Neural crest cell (in vitro differentiated cells): Measurements from ENCODE around the gene MAVS. TPM values are rescaled to one million over a fixed set of nuclear protein-coding genes. Genes with fewer than 3 reads are reported as not detected.

ENCODE experiments used
- DNase-seq: peaks from one replicate; pipeline ENCODE4 v3.0.0; 2021; ENCODE audit warnings: low read depth, mixed read lengths, low spot score
- H3K27ac Mint-ChIP-seq: one replicate; pipeline ENCODE4 v1.8.0; 2021; ENCODE audit warnings: mild to moderate bottlenecking, mixed read lengths; ENCODE audit not compliant: unreplicated experiment
- H3K27me3 Mint-ChIP-seq: 2 replicates; pipeline ENCODE4 v1.8.0; 2021; ENCODE audit warnings: low read depth, mild to moderate bottlenecking, mixed read lengths
- H3K36me3 Mint-ChIP-seq: 2 replicates; pipeline ENCODE4 v1.8.0; 2021; ENCODE audit warnings: low read depth, mild to moderate bottlenecking, mixed read lengths
- H3K4me1 Mint-ChIP-seq: 2 replicates; pipeline ENCODE4 v1.8.0; 2021; ENCODE audit warnings: mixed read lengths
- H3K4me3 Mint-ChIP-seq: one replicate; pipeline ENCODE4 v1.8.0; 2021; ENCODE audit warnings: mild to moderate bottlenecking, mixed read lengths
- H3K9me3 Mint-ChIP-seq: 2 replicates; pipeline ENCODE4 v1.8.0; 2021; ENCODE audit warnings: mixed read lengths
- microRNA-seq: library from miRNA; unstranded; fragments of <30 nt; microRNA quantifications from one replicate; pipeline ENCODE4, GENCODE V29; 2020
- total RNA-seq: library from RNA; stranded (reverse); gene quantifications from 2 replicates; pipeline ENCODE4 v1.2.1, GENCODE V29; 2021
- TF ChIP-seq, protein P1 (sequence below): fragments of 200-600 bp; sonication (generic); conservative IDR thresholded peaks from 2 replicates; pipeline ENCODE4 v1.5.0; 2021; ENCODE audit warnings: antibody characterized with exemption, mild to moderate bottlenecking

MAVS gene
- total RNA-seq, 1 donor from 2014 or later: 37.2 TPM

DNA sequence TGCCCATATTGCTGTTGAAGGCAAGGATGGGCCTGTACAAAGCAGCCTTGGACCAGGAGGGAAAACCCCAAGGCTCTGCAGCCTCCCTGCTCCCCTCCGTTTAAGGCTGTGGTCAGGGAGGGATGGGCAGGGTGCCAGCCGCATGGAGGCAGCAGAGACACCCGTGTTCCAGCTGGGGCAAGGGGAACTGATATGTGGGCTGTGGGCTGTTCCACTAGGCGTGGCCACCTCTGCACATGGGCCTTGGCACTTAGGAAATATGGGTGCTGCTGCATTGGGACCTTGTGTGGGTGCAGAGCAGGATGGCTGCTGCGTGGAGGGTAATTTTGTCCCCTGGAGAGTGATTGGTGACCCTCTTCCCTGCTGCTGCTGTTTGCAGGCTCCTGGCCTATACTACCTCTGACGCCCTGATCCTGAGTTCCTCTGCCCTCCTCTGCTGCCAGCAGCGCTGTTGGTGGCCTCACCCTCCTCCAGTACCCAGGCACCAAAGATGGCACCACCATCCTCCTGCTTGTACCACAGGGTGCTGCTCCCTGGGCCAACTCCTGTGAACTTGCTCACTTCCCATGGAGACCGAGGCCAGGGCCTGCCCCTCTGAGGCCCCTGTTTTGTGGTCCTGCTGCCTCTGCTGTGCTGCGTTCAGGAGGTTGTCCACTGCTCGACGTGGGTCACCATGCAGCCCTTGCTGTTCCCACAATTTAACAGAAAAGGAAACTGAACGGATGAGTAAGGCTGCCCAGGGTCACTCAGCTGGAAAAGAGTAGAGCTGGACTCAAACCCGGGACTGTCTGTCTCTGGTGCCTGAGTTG, 77.9 kb downstream of the MAVS start:
- Mint-ChIP-seq H3K27ac (no peak overlapping the region), H3K9me3 (no peaks in the 10 kb centered on the region), H3K4me1 (peaks cover 28% of the 10 kb centered on the region), H3K4me3 (peak overlapping the region; percentile 34), H3K36me3 (peaks cover 14% of the 10 kb centered on the region), H3K27me3 (peaks cover 3% of the 10 kb centered on the region)
- DNase-seq: no peak
- TF ChIP-seq, protein P1, sequence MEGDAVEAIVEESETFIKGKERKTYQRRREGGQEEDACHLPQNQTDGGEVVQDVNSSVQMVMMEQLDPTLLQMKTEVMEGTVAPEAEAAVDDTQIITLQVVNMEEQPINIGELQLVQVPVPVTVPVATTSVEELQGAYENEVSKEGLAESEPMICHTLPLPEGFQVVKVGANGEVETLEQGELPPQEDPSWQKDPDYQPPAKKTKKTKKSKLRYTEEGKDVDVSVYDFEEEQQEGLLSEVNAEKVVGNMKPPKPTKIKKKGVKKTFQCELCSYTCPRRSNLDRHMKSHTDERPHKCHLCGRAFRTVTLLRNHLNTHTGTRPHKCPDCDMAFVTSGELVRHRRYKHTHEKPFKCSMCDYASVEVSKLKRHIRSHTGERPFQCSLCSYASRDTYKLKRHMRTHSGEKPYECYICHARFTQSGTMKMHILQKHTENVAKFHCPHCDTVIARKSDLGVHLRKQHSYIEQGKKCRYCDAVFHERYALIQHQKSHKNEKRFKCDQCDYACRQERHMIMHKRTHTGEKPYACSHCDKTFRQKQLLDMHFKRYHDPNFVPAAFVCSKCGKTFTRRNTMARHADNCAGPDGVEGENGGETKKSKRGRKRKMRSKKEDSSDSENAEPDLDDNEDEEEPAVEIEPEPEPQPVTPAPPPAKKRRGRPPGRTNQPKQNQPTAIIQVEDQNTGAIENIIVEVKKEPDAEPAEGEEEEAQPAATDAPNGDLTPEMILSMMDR: no peak

DNA sequence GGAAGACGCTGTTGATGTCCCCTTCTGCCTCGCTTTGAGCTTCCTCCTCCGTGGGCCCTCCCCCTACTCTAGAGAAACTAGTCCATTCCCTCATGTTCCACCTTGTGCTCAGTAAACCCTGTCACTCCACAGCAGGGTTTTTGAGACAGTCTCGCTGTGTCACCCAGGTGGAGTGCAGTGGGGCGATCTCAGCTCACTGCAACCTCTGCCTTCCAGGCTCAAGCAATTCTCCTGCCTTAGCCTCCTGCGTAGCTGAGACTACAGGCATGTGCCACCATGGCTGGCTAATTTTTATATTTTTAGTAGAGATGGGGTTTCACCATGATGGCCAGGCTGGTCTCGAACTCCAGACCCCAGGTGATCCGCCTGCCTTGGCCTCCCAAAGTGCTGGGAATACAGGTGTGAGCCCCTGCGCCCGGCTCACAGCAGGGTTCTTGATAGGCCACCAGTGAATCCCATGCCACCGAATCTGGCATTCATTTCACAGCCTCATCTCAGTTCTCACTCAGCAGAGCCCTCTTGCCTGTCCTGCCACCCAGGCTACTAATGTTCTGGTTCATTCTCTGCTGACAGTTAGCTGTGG, 78.6 kb downstream of the MAVS start:
- Mint-ChIP-seq H3K4me3 (no peak overlapping the region), H3K27ac (peak overlapping the region; percentile 82), H3K36me3 (peaks cover 14% of the 10 kb centered on the region), H3K9me3 (no peaks in the 10 kb centered on the region), H3K27me3 (peaks cover 8% of the 10 kb centered on the region), H3K4me1 (peaks cover 31% of the 10 kb centered on the region)
- no peak for DNase-seq
- TF ChIP-seq, protein P1: no peak

Small RNA genes within 50 kb of the gene (microRNA-seq; reads per million reads assigned to microRNA genes)
- 3.0 reads per million for gene MIR103A2
- gene MIR103B2: not detected

Other genes starting within 250 kb of the MAVS start
- gene GFRA4, start 183.4 kb upstream of the MAVS start, total RNA-seq: not detected in 2 replicates
- 3.0 and 3.2 TPM in 2 replicates for gene ADAM33, start 164.8 kb upstream of the MAVS start, total RNA-seq
- not detected in 2 replicates for gene SIGLEC1, start 134.2 kb upstream of the MAVS start, total RNA-seq
- gene HSPA12B, start 114.1 kb upstream of the MAVS start, total RNA-seq: 1.1 and 1.3 TPM in 2 replicates
- gene ADISSP, start 79.1 kb upstream of the MAVS start, total RNA-seq: 86.0 and 93.0 TPM in 2 replicates
- gene SPEF1, start 65.4 kb upstream of the MAVS start, total RNA-seq: 0.54 and 0.55 TPM in 2 replicates
- 82.1 and 83.6 TPM in 2 replicates for gene CENPB, start 60.1 kb upstream of the MAVS start, total RNA-seq
- 46.5 and 47.5 TPM in 2 replicates for gene CDC25B, start 50.5 kb upstream of the MAVS start, total RNA-seq
- 9.3 and 12.8 TPM in 2 replicates for gene AP5S1, start 26.3 kb upstream of the MAVS start, total RNA-seq
- gene PANK2, start 42.6 kb downstream of the MAVS start, total RNA-seq: 65.4 and 66.9 TPM in 2 replicates
- gene RNF24, start 168.7 kb downstream of the MAVS start, total RNA-seq: 34.9 and 35.1 TPM in 2 replicates